ENCODE results near the gene TMX1. TPM values are rescaled to one million over a fixed set of nuclear protein-coding genes. Genes with fewer than 3 reads are reported as not detected.

Gene TMX1
- total and polyA plus RNA-seq, 10 of the 15 experiments (the other 5 are each of a cell fraction or from before 2014, with no cell fraction given): 29.1 to 152 (median 52.0) TPM

DNA sequence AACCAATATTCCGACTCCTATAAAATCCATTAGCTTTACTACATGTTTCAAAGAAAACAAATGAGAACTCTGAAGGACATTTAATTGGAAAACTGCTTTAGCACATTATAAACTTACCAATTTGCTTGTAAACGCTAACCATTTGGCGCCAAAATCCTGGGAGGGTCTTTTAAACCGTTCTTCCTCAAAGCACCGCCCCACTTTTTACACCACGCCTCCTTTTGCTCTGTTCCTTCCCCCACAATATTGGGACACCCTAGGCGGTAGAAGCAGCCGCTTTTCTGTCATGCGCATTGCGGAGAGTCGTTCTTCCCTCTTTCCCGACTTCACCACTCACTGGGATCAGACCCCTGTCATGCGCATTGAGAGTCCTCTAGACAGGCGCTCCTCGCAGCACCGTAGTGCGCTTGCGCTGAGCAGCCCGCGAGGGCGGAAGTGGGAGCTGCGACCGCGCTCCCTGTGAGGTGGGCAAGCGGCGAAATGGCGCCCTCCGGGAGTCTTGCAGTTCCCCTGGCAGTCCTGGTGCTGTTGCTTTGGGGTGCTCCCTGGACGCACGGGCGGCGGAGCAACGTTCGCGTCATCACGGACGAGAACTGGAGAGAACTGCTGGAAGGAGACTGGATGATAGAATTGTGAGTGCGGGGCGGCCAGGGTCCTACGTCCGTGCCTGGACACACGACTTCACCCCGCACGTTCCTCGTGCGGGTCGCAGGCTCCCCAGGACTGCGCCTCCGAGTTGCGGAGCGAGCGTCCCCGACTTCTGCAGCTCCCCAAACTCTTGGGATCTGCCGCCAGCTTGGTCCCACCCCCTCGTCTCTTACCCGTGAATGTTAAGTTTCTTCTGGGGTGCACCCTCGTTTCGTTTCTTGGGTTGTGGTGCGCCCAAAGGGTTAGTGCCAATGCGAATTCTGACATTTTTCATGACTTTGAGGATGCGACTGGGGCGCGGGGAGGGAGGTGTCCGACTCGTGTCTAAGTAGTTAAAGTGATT lies at the start of gene TMX1 (continued):
- TF ChIP-seq CREB1 (IDR thresholded peaks at IDR 0.05; ENCODE audit: low read depth): no peak; the same call in none of the 2 replicates
- 0 out of 2 replicates have a peak, but pooled peaks have one; percentile 14 for TF ChIP-seq BACH1 (IDR thresholded peaks at IDR 0.05; ENCODE audit: borderline replicate concordance)
- TF ChIP-seq TCF12 (IDR thresholded peaks at IDR 0.05; ENCODE audit: low read depth, low read length): no peak
- TF ChIP-seq CBX5 (IDR thresholded peaks at IDR 0.05; ENCODE audit: low read depth): no peak
- no peak for TF ChIP-seq ZZZ3 (IDR thresholded peaks at IDR 0.05; ENCODE audit: control insufficient read depth, insufficient read length, low read depth)
- TF ChIP-seq NFYA (IDR thresholded peaks at IDR 0.05; ENCODE audit: borderline replicate concordance, low read depth, low read length): no peak
- peak in 1 of 2 experiments; percentile 37; a peak in 1 of 3 replicates for TF ChIP-seq EGR1 (IDR thresholded peaks at IDR 0.05; ENCODE audit: borderline replicate concordance in 1 of 2, low read depth in 2 of 2, low read length in 2 of 2)
- TF ChIP-seq ZNF274 (IDR thresholded peaks at IDR 0.05; ENCODE audit: insufficient read depth, insufficient read length): no peak
- no peak for TF ChIP-seq RAD21 (IDR thresholded peaks at IDR 0.05; ENCODE audit: insufficient read depth, low read depth, low read length)
- no peak for TF ChIP-seq YBX1 (IDR thresholded peaks at IDR 0.05)
- peak; percentile 24; the same call in 1 of the 2 replicates for TF ChIP-seq MTA2 (IDR thresholded peaks at IDR 0.05; ENCODE audit: low read depth)
- TF ChIP-seq BRCA1 (IDR thresholded peaks at IDR 0.05; ENCODE audit: low read depth, low read length): no peak
- no peak for TF ChIP-seq ATF7 (IDR thresholded peaks at IDR 0.05; ENCODE audit: low read depth)
- TF ChIP-seq SIX5 (IDR thresholded peaks at IDR 0.05; ENCODE audit: low read depth, low read length, severe bottlenecking): no peak
- TF ChIP-seq PAX8 (IDR thresholded peaks at IDR 0.05): no peak
- no peak for TF ChIP-seq FOXK2 (IDR thresholded peaks at IDR 0.05)
- no peak for TF ChIP-seq PAX5 (IDR thresholded peaks at IDR 0.05; ENCODE audit: borderline replicate concordance, low read depth, low read length)
- TF ChIP-seq, protein P1, sequence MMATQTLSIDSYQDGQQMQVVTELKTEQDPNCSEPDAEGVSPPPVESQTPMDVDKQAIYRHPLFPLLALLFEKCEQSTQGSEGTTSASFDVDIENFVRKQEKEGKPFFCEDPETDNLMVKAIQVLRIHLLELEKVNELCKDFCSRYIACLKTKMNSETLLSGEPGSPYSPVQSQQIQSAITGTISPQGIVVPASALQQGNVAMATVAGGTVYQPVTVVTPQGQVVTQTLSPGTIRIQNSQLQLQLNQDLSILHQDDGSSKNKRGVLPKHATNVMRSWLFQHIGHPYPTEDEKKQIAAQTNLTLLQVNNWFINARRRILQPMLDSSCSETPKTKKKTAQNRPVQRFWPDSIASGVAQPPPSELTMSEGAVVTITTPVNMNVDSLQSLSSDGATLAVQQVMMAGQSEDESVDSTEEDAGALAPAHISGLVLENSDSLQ (IDR thresholded peaks at IDR 0.05): peak; percentile 28; the same call in 1 of the 2 replicates
- TF ChIP-seq, protein P2, sequence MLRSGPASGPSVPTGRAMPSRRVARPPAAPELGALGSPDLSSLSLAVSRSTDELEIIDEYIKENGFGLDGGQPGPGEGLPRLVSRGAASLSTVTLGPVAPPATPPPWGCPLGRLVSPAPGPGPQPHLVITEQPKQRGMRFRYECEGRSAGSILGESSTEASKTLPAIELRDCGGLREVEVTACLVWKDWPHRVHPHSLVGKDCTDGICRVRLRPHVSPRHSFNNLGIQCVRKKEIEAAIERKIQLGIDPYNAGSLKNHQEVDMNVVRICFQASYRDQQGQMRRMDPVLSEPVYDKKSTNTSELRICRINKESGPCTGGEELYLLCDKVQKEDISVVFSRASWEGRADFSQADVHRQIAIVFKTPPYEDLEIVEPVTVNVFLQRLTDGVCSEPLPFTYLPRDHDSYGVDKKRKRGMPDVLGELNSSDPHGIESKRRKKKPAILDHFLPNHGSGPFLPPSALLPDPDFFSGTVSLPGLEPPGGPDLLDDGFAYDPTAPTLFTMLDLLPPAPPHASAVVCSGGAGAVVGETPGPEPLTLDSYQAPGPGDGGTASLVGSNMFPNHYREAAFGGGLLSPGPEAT (IDR thresholded peaks at IDR 0.05; ENCODE audit: low read depth): peak; percentile 56; the same call in 1 of the 2 replicates
- peak; percentile 96 for TF ChIP-seq POLR2AphosphoS5 (IDR thresholded peaks at IDR 0.05; ENCODE audit: low read length)
- TF ChIP-seq JUNB (IDR thresholded peaks at IDR 0.05): no peak
- TF ChIP-seq CREM (IDR thresholded peaks at IDR 0.05; ENCODE audit: low read depth): peak; percentile 35; the same call in 1 of the 2 replicates
- TF ChIP-seq EZH2 (IDR thresholded peaks at IDR 0.05; ENCODE audit: borderline replicate concordance, control insufficient read depth, low read depth, low read length): no peak
- peak; percentile 94 for TF ChIP-seq NRF1 (conservative IDR thresholded peaks at IDR 0.05; ENCODE audit: low read depth, low read length)
- TF ChIP-seq ESRRA (IDR thresholded peaks at IDR 0.05; ENCODE audit: low read length): no peak
- TF ChIP-seq TAF1 (IDR thresholded peaks at IDR 0.05; ENCODE audit: borderline replicate concordance, low read depth, low read length): peak; percentile 88
- no peak for TF ChIP-seq SREBF1 (IDR thresholded peaks at IDR 0.05; ENCODE audit: low read length)
- no peak for TF ChIP-seq CEBPB (IDR thresholded peaks at IDR 0.05; ENCODE audit: borderline replicate concordance in 1 of 2, low read depth in 2 of 2, low read length in 2 of 2)
